MCF 10A (cell line): ENCODE measurements around the gene JUND. TPM values are rescaled to one million over a fixed set of nuclear protein-coding genes. Genes with fewer than 3 reads are reported as not detected.
A peak's percentile ranks its signal among the peaks of the same experiment; 100 is the strongest.

ENCODE experiments used
- BruUV-seq: library from RNA; stranded (reverse); fragments of 400-500 nt; replicated peaks from 2 replicates; lab custom pipeline; 2021; lab: Mats Ljungman, UMichigan
- CTCF ChIA-PET: fragments of 300-600 bp; sonication (Branson Sonifier 250); formaldehyde crosslinking; extraction: SDS; loops from one replicate; lab custom pipeline; 2021; ENCODE audit warnings: antibody characterized with exemption, inconsistent platforms; lab: Yijun Ruan, JAX
- POLR2A ChIA-PET: fragments of 300-600, 350-650 bp; sonication (Branson Sonifier 250); formaldehyde crosslinking; extraction: SDS; loops from one replicate; lab custom pipeline; 2020; ENCODE audit warnings: antibody characterized with exemption, inconsistent platforms; lab: Yijun Ruan, JAX
- DNase-seq: peaks from one replicate; pipeline ENCODE4 v3.0.0-alpha.2; 2018; ENCODE audit not compliant: unreplicated experiment
- H3K27ac Mint-ChIP-seq: one replicate; pipeline ENCODE4 v1.8.0; 2022; ENCODE audit warnings: mild to moderate bottlenecking, low read depth, mixed read lengths; ENCODE audit not compliant: unreplicated experiment
- H3K27me3 Mint-ChIP-seq: one replicate; pipeline ENCODE4 v1.8.0; 2022; ENCODE audit warnings: mixed read lengths; ENCODE audit not compliant: insufficient read depth, unreplicated experiment
- H3K36me3 Mint-ChIP-seq: one replicate; pipeline ENCODE4 v1.8.0; 2022; ENCODE audit warnings: mild to moderate bottlenecking, moderate library complexity, mixed read lengths; ENCODE audit not compliant: insufficient read depth, unreplicated experiment
- H3K4me1 Mint-ChIP-seq: one replicate; pipeline ENCODE4 v1.8.0; 2022; ENCODE audit warnings: mixed read lengths; ENCODE audit not compliant: insufficient read depth, unreplicated experiment
- H3K4me3 Mint-ChIP-seq: one replicate; pipeline ENCODE4 v1.8.0; 2022; ENCODE audit warnings: mild to moderate bottlenecking, moderate library complexity, mixed read lengths; ENCODE audit not compliant: unreplicated experiment
- H3K9me3 Mint-ChIP-seq: one replicate; pipeline ENCODE4 v1.8.0; 2022; ENCODE audit warnings: mixed read lengths; ENCODE audit not compliant: unreplicated experiment
- intact Hi-C: fragments of 100-400 bp; cut with micrococcal nuclease; formaldehyde crosslinking; loops from 2 replicates; pipeline ENCODE4 v1.14.1; 2022
- total RNA-seq: library from RNA; stranded (reverse); gene quantifications from 2 replicates; pipeline ENCODE4 v1.2.3, GENCODE V29; 2022
- TF ChIP-seq, protein P1 (sequence below): fragments of 200-600 bp; IDR thresholded peaks from one replicate; pipeline ENCODE4 v1.8.0; 2022; ENCODE audit warnings: antibody characterized with exemption, mild to moderate bottlenecking; ENCODE audit not compliant: unreplicated experiment

The JUND gene
- total RNA-seq, 1 experiment from 2014 or later = 120 TPM

DNA sequence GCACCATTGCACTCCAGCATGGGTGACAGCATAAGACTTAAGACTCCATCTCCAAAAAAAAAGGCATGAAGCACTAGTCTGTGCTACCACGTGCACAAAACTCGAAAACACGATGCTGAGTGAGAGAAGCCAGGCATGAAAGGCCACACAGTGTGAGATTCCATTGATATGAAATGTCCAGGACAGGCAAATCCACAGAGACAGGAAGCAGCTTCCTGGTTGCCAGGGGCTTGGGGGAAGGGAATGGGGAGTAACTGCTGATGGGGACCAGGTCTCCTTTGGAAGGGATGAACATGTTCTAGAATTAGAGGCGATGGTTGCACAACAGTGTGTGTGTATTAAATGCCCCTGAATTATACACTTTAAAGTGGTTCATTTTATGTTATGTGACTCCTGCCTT, 15.9 kb upstream of the JUND start:
- no peak overlapping the region for H3K4me3 Mint-ChIP-seq
- TF ChIP-seq, protein P1, sequence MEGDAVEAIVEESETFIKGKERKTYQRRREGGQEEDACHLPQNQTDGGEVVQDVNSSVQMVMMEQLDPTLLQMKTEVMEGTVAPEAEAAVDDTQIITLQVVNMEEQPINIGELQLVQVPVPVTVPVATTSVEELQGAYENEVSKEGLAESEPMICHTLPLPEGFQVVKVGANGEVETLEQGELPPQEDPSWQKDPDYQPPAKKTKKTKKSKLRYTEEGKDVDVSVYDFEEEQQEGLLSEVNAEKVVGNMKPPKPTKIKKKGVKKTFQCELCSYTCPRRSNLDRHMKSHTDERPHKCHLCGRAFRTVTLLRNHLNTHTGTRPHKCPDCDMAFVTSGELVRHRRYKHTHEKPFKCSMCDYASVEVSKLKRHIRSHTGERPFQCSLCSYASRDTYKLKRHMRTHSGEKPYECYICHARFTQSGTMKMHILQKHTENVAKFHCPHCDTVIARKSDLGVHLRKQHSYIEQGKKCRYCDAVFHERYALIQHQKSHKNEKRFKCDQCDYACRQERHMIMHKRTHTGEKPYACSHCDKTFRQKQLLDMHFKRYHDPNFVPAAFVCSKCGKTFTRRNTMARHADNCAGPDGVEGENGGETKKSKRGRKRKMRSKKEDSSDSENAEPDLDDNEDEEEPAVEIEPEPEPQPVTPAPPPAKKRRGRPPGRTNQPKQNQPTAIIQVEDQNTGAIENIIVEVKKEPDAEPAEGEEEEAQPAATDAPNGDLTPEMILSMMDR = no peak
- H3K36me3 Mint-ChIP-seq = peaks cover 6% of the 10 kb centered on the region
- H3K4me1 Mint-ChIP-seq = peaks cover 20% of the 10 kb centered on the region
- intact Hi-C loops = no loop called here
- H3K9me3 Mint-ChIP-seq = no peaks in the 10 kb centered on the region
- no TSS peak for BruUV-seq
- ChIA-PET CTCF (interaction anchor here (1.2 to 2.1 kb wide), 2 partner anchors 18 to 26 kb away, joined by 3 to 10 read pairs; partner anchors contain the start of gene LSM4), POLR2A (no interaction called here)
- no peak overlapping the region for H3K27ac Mint-ChIP-seq
- DNase-seq = no peak
- no peaks in the 10 kb centered on the region for H3K27me3 Mint-ChIP-seq

DNA sequence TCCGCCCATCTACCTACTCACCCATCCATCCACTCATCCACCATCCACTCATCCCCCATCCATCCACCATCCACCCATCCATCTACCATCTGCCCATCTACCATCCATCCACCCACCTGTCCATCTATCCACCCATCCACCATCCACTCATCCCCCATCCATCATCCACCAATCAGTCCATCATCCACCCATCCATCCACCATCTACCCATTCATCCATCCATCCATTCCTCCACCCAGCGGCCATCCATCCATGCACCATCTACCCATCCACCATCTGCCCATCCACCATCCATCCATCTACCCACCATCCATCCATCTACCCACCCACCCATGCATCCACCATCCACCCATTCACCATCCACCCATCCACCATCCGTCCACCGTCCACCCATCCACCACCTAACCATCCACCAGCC, 13.6 kb upstream of the JUND start:
- DNase-seq = no peak
- Mint-ChIP-seq H3K4me1 (peaks cover 19% of the 10 kb centered on the region), H3K9me3 (no peaks in the 10 kb centered on the region), H3K27me3 (no peaks in the 10 kb centered on the region), H3K36me3 (peaks cover 6% of the 10 kb centered on the region), H3K27ac (no peak overlapping the region), H3K4me3 (no peak overlapping the region)
- ChIA-PET POLR2A (no interaction called here), CTCF (interaction anchor here (0.6 kb wide), 1 partner anchor 179 kb away, joined by 3 read pairs; no protein-coding TSS in a partner anchor)
- TF ChIP-seq, protein P1 = no peak
- BruUV-seq = no TSS peak
- intact Hi-C loops = no loop called here

DNA sequence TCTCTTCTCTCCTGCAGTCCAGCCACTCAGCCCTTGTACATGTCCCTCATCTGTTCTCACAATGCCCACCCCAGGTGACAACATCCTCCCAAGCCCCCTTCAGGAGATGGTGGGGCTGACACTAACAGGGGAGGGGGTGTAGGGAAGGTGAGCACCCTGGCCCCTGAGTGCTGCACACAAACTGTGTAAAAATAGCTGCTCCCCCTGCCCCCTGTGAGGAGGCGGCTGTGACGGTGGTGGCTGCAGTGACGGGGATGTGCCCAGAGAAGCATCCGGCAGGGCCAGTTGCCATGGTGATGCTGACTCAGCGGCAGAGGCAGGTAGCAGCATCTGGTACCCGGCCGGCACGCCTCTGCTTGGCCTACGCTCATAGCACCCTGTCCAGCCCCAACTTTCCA, 13.0 kb upstream of the JUND start:
- Mint-ChIP-seq H3K27ac (no peak overlapping the region), H3K4me3 (no peak overlapping the region), H3K27me3 (no peaks in the 10 kb centered on the region), H3K9me3 (no peaks in the 10 kb centered on the region), H3K36me3 (peaks cover 6% of the 10 kb centered on the region), H3K4me1 (peaks cover 19% of the 10 kb centered on the region)
- CTCF ChIA-PET = interaction anchor here (0.6 to 2.7 kb wide), 3 partner anchors 9 to 179 kb away, joined by 3 to 15 read pairs (median 3); no protein-coding TSS in a partner anchor
- POLR2A ChIA-PET = no interaction called here
- TF ChIP-seq, protein P1 = no peak
- no peak for DNase-seq
- no TSS peak for BruUV-seq
- intact Hi-C loops = no loop called here

DNA sequence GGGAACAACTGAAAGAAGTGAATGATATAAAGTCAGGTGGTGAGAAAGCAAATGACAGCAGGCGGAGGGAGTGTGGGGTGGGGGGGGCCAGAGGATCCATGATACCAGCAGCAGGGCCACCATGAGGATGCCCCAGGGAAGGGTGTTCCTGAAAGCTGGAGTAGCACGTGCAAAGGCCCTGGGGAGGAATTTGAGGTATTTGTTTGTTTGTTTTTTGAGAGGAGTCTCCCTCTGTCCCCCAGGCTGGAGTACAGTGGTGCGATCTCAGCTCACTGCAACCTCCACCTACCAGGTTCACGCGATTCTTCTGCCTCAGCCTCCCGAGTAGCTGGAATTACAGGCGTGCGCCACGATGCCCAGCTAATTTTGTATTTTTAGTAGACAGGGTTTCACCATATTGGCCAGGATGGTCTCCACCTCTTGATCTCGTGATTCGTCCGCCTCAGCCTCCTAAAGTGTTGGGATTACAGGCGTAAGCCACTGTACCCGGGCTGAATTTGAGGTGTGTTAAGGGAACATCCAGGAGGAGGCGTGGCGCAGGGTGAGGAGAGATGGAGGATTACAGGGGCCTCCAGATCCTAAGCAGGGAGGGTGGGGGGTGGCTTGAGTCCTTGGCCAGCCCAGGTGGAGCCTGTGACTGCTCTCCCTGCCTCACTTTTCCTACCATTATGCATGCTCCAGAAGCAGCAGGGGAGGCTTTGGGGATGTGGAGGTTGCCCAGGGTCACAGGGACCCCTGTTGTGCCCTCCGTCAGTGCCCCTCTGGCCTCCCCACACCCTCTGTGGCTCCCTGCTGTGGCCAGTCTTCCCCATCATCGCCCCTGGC, 12.4 kb upstream of the JUND start:
- DNase-seq = no peak
- H3K4me3 Mint-ChIP-seq = peak overlapping the region; percentile 78
- ChIA-PET CTCF (interaction anchor here (0.7 to 2.7 kb wide), 4 partner anchors 8 to 34 kb away, joined by 3 to 15 read pairs (median 12); partner anchors contain the start of gene LSM4), POLR2A (interaction anchor here (0.6 to 4.0 kb wide), 7 partner anchors 8 to 102 kb away, joined by 3 to 170 read pairs (median 15); partner anchors contain the start of genes JUND, LSM4, MPV17L2 and RAB3A)
- H3K27me3 Mint-ChIP-seq = no peaks in the 10 kb centered on the region
- peak overlapping the region; percentile 83 for H3K27ac Mint-ChIP-seq
- intact Hi-C loops = no loop called here
- peaks cover 6% of the 10 kb centered on the region for H3K36me3 Mint-ChIP-seq
- H3K4me1 Mint-ChIP-seq = peaks cover 19% of the 10 kb centered on the region
- no TSS peak for BruUV-seq
- H3K9me3 Mint-ChIP-seq = no peaks in the 10 kb centered on the region
- TF ChIP-seq, protein P1 = no peak
